Choroid plexus epithelial cell (primary cell): ENCODE data around the gene RAB3B.

Source experiments
- DNase-seq: peaks from one replicate; pipeline ENCODE4 v3.0.0-alpha.2; 2010; ENCODE audit warnings: low read depth
- H3K4me3 ChIP-seq: 2 replicates; pipeline ENCODE4 v1.5.1; 2011; ENCODE audit warnings: low read depth, mild to moderate bottlenecking, control low read depth, low read length, moderate library complexity
- TF ChIP-seq, protein P1 (sequence below): conservative IDR thresholded peaks from 2 replicates; pipeline ENCODE4 v1.5.1; 2011; ENCODE audit warnings: low read depth, mild to moderate bottlenecking, control low read depth, inconsistent platforms, low read length, moderate library complexity

Gene RAB3B

DNA sequence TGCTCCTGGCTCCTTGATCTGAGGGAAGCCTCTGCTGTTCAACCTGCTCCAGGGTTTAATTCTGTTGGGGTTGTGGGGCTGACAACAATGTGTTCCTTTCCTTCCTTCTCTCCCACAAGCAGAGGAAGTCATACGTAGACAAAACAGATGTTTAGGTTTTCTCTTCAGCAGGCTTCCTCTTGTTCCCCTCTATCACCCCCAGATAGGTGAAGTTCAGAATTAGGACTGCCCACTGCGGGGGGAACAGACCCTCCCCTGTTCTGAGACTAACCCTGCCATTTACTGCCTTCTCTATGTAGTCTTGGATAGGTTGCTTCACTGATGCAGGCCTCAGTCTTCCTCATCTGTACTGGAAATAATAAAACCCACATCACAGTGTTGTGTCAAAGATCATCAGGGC, 82.0 kb downstream of the RAB3B start:
- DNase-seq, result no peak
- TF ChIP-seq, protein P1, sequence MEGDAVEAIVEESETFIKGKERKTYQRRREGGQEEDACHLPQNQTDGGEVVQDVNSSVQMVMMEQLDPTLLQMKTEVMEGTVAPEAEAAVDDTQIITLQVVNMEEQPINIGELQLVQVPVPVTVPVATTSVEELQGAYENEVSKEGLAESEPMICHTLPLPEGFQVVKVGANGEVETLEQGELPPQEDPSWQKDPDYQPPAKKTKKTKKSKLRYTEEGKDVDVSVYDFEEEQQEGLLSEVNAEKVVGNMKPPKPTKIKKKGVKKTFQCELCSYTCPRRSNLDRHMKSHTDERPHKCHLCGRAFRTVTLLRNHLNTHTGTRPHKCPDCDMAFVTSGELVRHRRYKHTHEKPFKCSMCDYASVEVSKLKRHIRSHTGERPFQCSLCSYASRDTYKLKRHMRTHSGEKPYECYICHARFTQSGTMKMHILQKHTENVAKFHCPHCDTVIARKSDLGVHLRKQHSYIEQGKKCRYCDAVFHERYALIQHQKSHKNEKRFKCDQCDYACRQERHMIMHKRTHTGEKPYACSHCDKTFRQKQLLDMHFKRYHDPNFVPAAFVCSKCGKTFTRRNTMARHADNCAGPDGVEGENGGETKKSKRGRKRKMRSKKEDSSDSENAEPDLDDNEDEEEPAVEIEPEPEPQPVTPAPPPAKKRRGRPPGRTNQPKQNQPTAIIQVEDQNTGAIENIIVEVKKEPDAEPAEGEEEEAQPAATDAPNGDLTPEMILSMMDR, result no peak

DNA sequence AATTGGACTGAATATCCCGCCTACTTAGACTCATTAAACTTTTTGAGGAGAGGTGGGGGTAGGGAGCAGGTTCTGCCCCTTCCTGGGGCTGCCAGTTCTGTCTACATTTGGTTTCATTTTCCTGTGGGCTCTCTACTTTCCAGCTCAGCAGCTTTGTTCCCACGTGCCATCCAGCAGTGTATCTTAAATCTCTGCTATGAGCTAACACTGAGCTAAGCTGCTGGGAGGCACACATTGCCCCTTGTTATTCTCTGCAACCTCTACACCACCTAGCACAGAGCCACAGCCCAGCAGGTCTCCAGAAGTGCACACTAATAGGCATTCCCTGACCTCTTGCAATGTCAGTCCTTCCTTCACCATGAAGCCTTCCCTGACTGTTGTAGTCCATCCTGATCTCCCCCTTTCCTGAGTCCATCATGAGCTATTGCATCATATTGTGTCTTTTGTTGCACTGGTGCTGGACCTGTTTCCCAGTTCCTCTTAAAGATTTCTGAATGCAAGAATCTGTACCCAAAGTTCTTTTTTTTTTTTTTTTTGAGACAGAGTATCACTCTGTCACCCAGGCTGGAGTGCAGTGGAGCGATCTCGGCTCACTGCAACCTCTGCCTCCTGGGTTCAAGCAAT, 83.3 kb downstream of the RAB3B start:
- no peak overlapping the region for H3K4me3 ChIP-seq
- TF ChIP-seq, protein P1, result no peak
- peak; percentile 28 for DNase-seq

More for the DNA sequence above, 82.0 kb downstream of the RAB3B start:
- H3K4me3 ChIP-seq, result no peak overlapping the region

DNA sequence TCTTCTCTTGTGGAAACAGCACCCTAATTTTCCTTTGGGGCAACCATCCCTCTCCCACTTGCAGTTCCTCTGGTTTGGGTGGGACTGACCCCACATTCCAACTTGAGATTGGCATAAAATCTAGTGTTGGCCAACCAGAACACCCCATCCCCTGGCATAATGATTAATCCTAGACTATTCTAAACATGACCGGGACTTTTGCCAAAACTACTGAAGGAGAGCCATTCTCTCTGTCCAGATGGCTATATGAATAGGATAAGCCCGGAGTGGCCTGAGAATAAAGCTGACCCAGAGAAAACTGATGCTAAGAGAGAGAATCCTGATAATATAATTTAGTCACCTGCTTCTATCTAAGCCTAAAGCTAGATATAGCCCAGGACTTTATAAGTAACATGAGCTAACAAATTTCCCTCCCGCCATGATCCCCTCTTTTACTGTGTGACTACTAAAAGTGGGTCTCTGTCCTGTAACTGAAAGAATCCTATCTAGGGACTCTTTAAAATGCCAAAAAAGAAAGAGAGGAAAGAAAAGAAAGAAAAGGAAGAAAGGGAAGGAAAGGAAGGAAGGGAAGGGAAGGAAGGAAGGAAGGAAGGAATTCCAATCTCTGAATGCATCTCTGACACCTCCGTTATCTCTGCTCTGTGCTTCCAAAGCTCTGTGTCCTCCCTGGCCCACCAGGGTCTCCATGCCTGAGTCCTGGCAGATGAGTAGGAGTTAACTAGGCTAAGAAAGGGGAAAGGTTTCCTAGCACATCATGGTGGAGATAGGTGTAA, 84.0 kb downstream of the RAB3B start:
- H3K4me3 ChIP-seq, result no peak overlapping the region
- TF ChIP-seq, protein P1, result no peak
- peak; percentile 49 for DNase-seq

DNA sequence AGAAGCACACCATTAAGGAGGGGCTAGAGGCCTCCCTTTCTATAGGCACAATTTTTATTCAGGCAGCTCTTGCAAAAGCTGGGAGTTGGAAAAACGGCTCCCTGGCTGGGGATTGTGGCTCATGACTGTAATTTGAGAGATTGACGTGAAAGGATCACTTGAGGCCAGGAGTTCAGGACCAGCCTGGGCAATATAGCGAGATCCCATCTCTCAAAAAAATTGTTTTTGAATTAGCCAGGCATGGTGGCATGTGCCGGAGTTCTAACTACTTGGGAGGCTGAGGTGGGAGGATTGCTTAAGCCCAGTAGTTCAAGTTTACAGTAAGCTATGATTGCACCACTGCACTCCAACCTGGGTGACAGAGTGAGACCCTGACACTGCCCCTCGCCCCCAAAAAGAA, 88.0 kb downstream of the RAB3B start:
- DNase-seq, result no peak
- TF ChIP-seq, protein P1, result no peak
- H3K4me3 ChIP-seq, result no peak overlapping the region

DNA sequence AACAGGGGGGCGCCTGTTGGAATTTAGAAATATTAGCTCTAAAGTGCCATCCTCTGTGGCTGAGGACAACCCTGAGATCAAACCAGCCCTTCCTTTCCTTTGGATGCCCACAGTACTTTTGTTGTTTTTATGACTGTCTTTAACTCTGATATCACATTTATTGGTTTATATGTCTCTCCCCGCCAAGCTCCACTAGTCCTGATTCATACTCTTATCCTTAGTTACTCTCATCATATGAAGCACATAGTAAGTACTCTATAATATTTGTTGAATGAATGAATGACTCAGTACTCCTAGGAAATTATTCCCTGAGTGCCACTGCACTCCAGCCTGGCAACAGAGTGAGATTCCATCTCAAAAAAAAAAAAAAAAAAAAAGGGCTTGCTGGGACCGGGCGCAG, 89.3 kb downstream of the RAB3B start:
- DNase-seq, result no peak
- H3K4me3 ChIP-seq, result no peak overlapping the region
- TF ChIP-seq, protein P1, result no peak

DNA sequence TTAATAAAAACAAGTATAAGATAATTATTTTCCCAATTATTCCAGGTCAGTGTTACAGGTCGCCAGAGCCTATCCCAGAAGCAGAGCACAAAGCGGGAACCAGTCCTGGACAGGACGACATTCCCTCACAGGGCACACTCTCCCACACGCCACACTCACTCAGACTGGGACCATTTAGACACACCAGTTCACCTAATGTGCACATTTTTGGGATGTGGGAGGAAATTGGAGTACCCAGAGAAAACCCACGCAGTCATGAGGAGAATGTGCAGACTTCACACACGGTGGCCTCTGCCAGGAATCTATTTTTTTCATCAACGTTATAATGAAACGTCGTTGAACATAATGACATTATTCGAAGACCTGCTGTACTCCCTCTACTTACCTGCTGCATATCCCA, 91.5 kb downstream of the RAB3B start:
- no peak for DNase-seq
- TF ChIP-seq, protein P1, result no peak
- H3K4me3 ChIP-seq, result no peak overlapping the region
